Neural progenitor cell (in vitro differentiated cells): Measurements from ENCODE around the gene CYFIP1. TPM values are rescaled to one million over a fixed set of nuclear protein-coding genes. Genes with fewer than 3 reads are reported as not detected.

ENCODE experiments used
- DNase-seq: peaks from one replicate; pipeline ENCODE4 v3.0.0-alpha.2; 2016; ENCODE audit warnings: low spot score
- H2AFZ ChIP-seq: fragments of 200-600 bp; sonication (generic); replicated peaks from 2 replicates; pipeline ENCODE4 v1.6.1; 2016; ENCODE audit warnings: antibody characterized with exemption
- H3F3A ChIP-seq: fragments of 200-600 bp; sonication (generic); 2 replicates; pipeline ENCODE4 v1.6.1; 2016; ENCODE audit warnings: antibody characterized with exemption, low read depth
- H3K27ac ChIP-seq: fragments of 200-600 bp; sonication (generic); 2 replicates; pipeline ENCODE4 v1.5.1; 2016; ENCODE audit warnings: mild to moderate bottlenecking
- H3K27me3 ChIP-seq: fragments of 200-600 bp; sonication (generic); 2 replicates; pipeline ENCODE4 v1.6.1; 2016; ENCODE audit warnings: mild to moderate bottlenecking, moderate library complexity
- H3K36me3 ChIP-seq: fragments of 200-600 bp; sonication (generic); 2 replicates; pipeline ENCODE4 v1.5.1; 2016
- H3K4me1 ChIP-seq: fragments of 200-600 bp; sonication (generic); 2 replicates; pipeline ENCODE4 v1.6.1; 2016; ENCODE audit warnings: mixed run types
- H3K4me2 ChIP-seq: fragments of 200-600 bp; sonication (generic); 2 replicates; pipeline ENCODE4 v1.6.1; 2016
- H3K4me3 ChIP-seq: fragments of 200-600 bp; sonication (generic); 2 replicates; pipeline ENCODE4 v1.5.1; 2016
- H3K79me2 ChIP-seq: fragments of 200-600 bp; sonication (generic); 2 replicates; pipeline ENCODE4 v1.6.1; 2016; ENCODE audit warnings: low read depth
- H3K9ac ChIP-seq: fragments of 200-600 bp; sonication (generic); 2 replicates; pipeline ENCODE4 v1.6.1; 2016
- H3K9me3 ChIP-seq: fragments of 200-600 bp; sonication (generic); 2 replicates; pipeline ENCODE4 v1.5.1; 2016; ENCODE audit warnings: low read depth
- H4K20me1 ChIP-seq: fragments of 200-600 bp; sonication (generic); 2 replicates; pipeline ENCODE4 v1.6.1; 2016; ENCODE audit warnings: low read depth
- H3K27ac Mint-ChIP-seq: 3 replicates; pipeline ENCODE4 v1.8.0; 2021; ENCODE audit warnings: mixed read lengths
- H3K27me3 Mint-ChIP-seq: 2 replicates; pipeline ENCODE4 v1.8.0; 2022; ENCODE audit warnings: low read depth, mild to moderate bottlenecking, inconsistent platforms, moderate library complexity, mixed read lengths; ENCODE audit not compliant: insufficient read depth
- H3K36me3 Mint-ChIP-seq: 3 replicates; pipeline ENCODE4 v1.8.0; 2021; ENCODE audit warnings: mixed read lengths
- H3K4me1 Mint-ChIP-seq: 3 replicates; pipeline ENCODE4 v1.8.0; 2021; ENCODE audit warnings: mixed read lengths
- H3K4me3 Mint-ChIP-seq: 3 replicates; pipeline ENCODE4 v1.8.0; 2021; ENCODE audit warnings: mild to moderate bottlenecking, moderate library complexity, mixed read lengths
- H3K9me3 Mint-ChIP-seq: 3 replicates; pipeline ENCODE4 v1.8.0; 2020; ENCODE audit warnings: mixed read lengths
- CTCF ChIP-seq: fragments of 200-600 bp; sonication (generic); IDR thresholded peaks from 2 replicates; pipeline ENCODE4 v1.5.1; 2017; ENCODE audit warnings: antibody characterized with exemption, mild to moderate bottlenecking
- EZH2 ChIP-seq: fragments of 200-600 bp; sonication (generic); IDR thresholded peaks from 2 replicates; pipeline ENCODE4 v1.6.1; 2017; ENCODE audit warnings: antibody characterized with exemption, mild to moderate bottlenecking, moderate library complexity
- EZH2phosphoT487 ChIP-seq: fragments of 200-600 bp; sonication (generic); IDR thresholded peaks from 2 replicates; pipeline ENCODE4 v1.6.1; 2017; ENCODE audit warnings: antibody characterized with exemption
- total RNA-seq: library from RNA; depleted of rRNA; stranded (reverse); fragments of >200 nt; gene quantifications from 2 replicates; pipeline ENCODE4 v1.2.3, GENCODE V29; 2015; ENCODE audit warnings: low replicate concordance

CYFIP1 gene
- total RNA-seq, 1 donor from 2014 or later, result 94.6 TPM

DNA sequence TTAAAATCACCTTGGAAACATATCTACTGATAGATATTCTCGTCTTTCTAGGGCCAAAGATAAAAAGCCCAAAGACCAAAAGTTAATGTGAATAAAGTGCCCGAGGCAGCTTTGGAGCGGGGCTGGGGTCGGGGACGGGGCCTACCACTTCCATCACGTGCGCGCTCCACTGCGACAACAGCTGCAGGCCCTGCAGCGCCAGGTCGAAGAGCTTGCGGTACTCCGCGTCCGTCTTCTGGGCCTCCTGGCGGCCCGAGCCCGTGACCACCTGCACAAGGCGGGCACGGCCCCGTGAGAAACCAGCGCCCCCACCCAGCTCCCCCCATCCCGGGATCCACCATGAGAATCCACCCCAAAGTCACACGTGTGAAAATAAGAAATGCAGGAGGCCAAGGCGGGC, 52.4 kb downstream of the CYFIP1 start:
- Mint-ChIP-seq H3K4me1 (no peaks in the 10 kb centered on the region), H3K9me3 (no peaks in the 10 kb centered on the region), H3K27ac (no peak overlapping the region), H3K36me3 (peaks cover 19% of the 10 kb centered on the region), H3K27me3 (no peaks in the 10 kb centered on the region), H3K4me3 (no peak overlapping the region)
- TF ChIP-seq CTCF, result no peak
- TF ChIP-seq EZH2phosphoT487, result no peak
- TF ChIP-seq EZH2, result no peak
- no peaks in the 10 kb centered on the region for H4K20me1 ChIP-seq
- no peaks in the 10 kb centered on the region for H3K27me3 ChIP-seq
- H3K4me3 ChIP-seq, result no peak overlapping the region
- no peak overlapping the region for H3K9ac ChIP-seq
- H3K36me3 ChIP-seq, result no peaks in the 10 kb centered on the region
- no peaks in the 10 kb centered on the region for H3F3A ChIP-seq
- H3K27ac ChIP-seq, result no peak overlapping the region
- no peaks in the 10 kb centered on the region for H3K9me3 ChIP-seq
- no peak overlapping the region for H2AFZ ChIP-seq
- H3K4me2 ChIP-seq, result no peak overlapping the region
- no peaks in the 10 kb centered on the region for H3K4me1 ChIP-seq
- DNase-seq, result no peak
- no peaks in the 10 kb centered on the region for H3K79me2 ChIP-seq

DNA sequence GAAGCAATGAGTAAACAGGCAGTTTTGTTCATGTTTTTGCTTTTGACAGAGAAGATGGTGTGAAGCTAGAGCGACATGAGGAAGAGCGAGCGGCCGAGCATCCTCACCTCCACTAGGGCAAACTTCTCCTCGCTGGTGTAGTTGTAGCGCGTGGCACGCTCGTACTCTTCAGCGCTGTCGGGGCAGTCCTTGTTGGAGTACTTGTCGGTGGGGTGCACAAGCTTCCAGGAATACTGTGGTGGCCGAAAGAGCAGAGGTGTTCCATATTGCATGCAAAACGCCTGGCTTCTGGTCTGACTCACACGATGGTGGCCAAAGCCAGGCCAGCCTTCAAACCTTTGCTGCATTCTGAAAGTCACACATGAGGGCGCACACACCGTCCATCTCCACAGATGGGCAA, 54.3 kb downstream of the CYFIP1 start:
- Mint-ChIP-seq H3K4me1 (no peaks in the 10 kb centered on the region), H3K27me3 (no peaks in the 10 kb centered on the region), H3K36me3 (peaks cover 17% of the 10 kb centered on the region), H3K9me3 (no peaks in the 10 kb centered on the region), H3K27ac (no peak overlapping the region), H3K4me3 (no peak overlapping the region)
- TF ChIP-seq EZH2, result no peak
- no peak for TF ChIP-seq CTCF
- no peak for TF ChIP-seq EZH2phosphoT487
- H3K36me3 ChIP-seq, result no peaks in the 10 kb centered on the region
- H2AFZ ChIP-seq, result no peak overlapping the region
- H3F3A ChIP-seq, result no peaks in the 10 kb centered on the region
- no peaks in the 10 kb centered on the region for H3K9me3 ChIP-seq
- no peak overlapping the region for H3K9ac ChIP-seq
- no peaks in the 10 kb centered on the region for H3K79me2 ChIP-seq
- no peaks in the 10 kb centered on the region for H3K4me1 ChIP-seq
- H4K20me1 ChIP-seq, result no peaks in the 10 kb centered on the region
- no peak overlapping the region for H3K4me2 ChIP-seq
- no peak for DNase-seq
- no peak overlapping the region for H3K27ac ChIP-seq
- no peaks in the 10 kb centered on the region for H3K27me3 ChIP-seq
- H3K4me3 ChIP-seq, result no peak overlapping the region

GRCh38 chr15:22922003-22922402, 58.2 kb downstream of the CYFIP1 start:
- H3K4me3 Mint-ChIP-seq, result no peak overlapping the region
- Histone ChIP-seq H3K79me2 (no peaks in the 10 kb centered on the region), H2AFZ (no peak overlapping the region), H3K4me3 (no peak overlapping the region), H3K27ac (no peak overlapping the region), H3K9me3 (no peaks in the 10 kb centered on the region), H3K27me3 (no peaks in the 10 kb centered on the region), H3K36me3 (no peaks in the 10 kb centered on the region), H3K4me1 (no peaks in the 10 kb centered on the region), H3F3A (no peaks in the 10 kb centered on the region), H3K9ac (no peak overlapping the region), H4K20me1 (no peaks in the 10 kb centered on the region), H3K4me2 (no peak overlapping the region)
- DNase-seq, result no peak
- TF ChIP-seq EZH2 (no peak), EZH2phosphoT487 (no peak), CTCF (no peak)
- H3K27ac Mint-ChIP-seq, result no peak overlapping the region
- H3K36me3 Mint-ChIP-seq, result peaks cover 16% of the 10 kb centered on the region
- no peaks in the 10 kb centered on the region for H3K4me1 Mint-ChIP-seq
- no peaks in the 10 kb centered on the region for H3K9me3 Mint-ChIP-seq
- H3K27me3 Mint-ChIP-seq, result no peaks in the 10 kb centered on the region

- Histone ChIP-seq H3K79me2 (no peaks in the 10 kb centered on the region), H3F3A (no peaks in the 10 kb centered on the region), H3K9me3 (no peaks in the 10 kb centered on the region), H3K27ac (no peak overlapping the region), H3K4me1 (no peaks in the 10 kb centered on the region), H3K4me3 (no peak overlapping the region), H4K20me1 (no peaks in the 10 kb centered on the region), H3K36me3 (no peaks in the 10 kb centered on the region), H3K9ac (no peak overlapping the region), H3K4me2 (no peak overlapping the region), H2AFZ (no peak overlapping the region), H3K27me3 (no peaks in the 10 kb centered on the region)
- no peak overlapping the region for H3K4me3 Mint-ChIP-seq
- H3K4me1 Mint-ChIP-seq, result no peaks in the 10 kb centered on the region
- no peak overlapping the region for H3K27ac Mint-ChIP-seq
- H3K27me3 Mint-ChIP-seq, result no peaks in the 10 kb centered on the region
- DNase-seq, result no peak
- peaks cover 22% of the 10 kb centered on the region for H3K36me3 Mint-ChIP-seq
- no peaks in the 10 kb centered on the region for H3K9me3 Mint-ChIP-seq
- TF ChIP-seq EZH2phosphoT487 (no peak), CTCF (no peak), EZH2 (no peak)
These were observed 61.0 kb downstream of the CYFIP1 start for GRCh38 chr15:22919171-22919570.
